NB4 (cell line): Measurements from ENCODE around the gene RASGEF1B.

ENCODE experiments used
- POLR2A ChIP-seq: IDR thresholded peaks from 2 replicates; pipeline ENCODE4 v1.6.1; 2011; ENCODE audit warnings: mild to moderate bottlenecking; ENCODE audit not compliant: insufficient read length; ENCODE audit errors: extremely low read depth
- TF ChIP-seq, protein P1 (sequence below): IDR thresholded peaks from one replicate; pipeline ENCODE4 v1.5.1; 2012; ENCODE audit warnings: low read depth, low read length

DNA sequence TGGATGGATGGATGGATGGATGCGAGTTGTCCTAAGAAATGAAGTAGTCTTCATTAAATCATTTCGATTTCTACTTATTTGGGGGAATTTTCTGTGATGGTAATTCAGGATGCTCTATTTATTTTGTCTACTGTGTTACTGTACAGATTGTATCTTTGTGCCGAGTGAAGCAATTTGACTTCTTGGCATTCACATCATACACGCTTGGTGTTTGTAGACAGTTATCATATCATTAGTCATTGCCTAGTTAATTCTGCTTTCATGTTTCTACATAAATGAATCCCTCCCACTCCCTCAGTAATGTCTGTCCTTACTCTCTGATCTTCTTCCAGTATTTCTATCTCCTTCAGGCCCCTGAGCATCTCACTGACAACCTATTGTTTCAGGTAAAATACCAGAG is 64.0 kb downstream of the RASGEF1B start:
- TF ChIP-seq, protein P1, sequence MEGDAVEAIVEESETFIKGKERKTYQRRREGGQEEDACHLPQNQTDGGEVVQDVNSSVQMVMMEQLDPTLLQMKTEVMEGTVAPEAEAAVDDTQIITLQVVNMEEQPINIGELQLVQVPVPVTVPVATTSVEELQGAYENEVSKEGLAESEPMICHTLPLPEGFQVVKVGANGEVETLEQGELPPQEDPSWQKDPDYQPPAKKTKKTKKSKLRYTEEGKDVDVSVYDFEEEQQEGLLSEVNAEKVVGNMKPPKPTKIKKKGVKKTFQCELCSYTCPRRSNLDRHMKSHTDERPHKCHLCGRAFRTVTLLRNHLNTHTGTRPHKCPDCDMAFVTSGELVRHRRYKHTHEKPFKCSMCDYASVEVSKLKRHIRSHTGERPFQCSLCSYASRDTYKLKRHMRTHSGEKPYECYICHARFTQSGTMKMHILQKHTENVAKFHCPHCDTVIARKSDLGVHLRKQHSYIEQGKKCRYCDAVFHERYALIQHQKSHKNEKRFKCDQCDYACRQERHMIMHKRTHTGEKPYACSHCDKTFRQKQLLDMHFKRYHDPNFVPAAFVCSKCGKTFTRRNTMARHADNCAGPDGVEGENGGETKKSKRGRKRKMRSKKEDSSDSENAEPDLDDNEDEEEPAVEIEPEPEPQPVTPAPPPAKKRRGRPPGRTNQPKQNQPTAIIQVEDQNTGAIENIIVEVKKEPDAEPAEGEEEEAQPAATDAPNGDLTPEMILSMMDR, result no peak
- no peak for TF ChIP-seq POLR2A
